ENCODE results near the gene PROX2.

The PROX2 gene
- total RNA-seq = 0 to 0.19 (median 0.09) reads per million in 4 experiments

- peak; percentile 11 for DNase-seq
Measured at GRCh38 chr14:74875941-74876913, at the start of gene PROX2. TSS of gene PROX2 (minus strand) at chr14:74876145. CDS start at chr14:74863834, 12,311 bp downstream.

GRCh38 chr14:74924061-74924460 lies 48.1 kb upstream of the PROX2 start:
- no peak for DNase-seq

- peak; percentile 57 for DNase-seq
Measured at GRCh38 chr14:74922752-74923401, 46.9 kb upstream of the PROX2 start, which contains the start of gene RPS6KL1. TSS of gene RPS6KL1 (minus strand) at chr14:74923260. CDS start at chr14:74921541, 1,719 bp downstream.

GRCh38 chr14:74921987-74922751 lies 46.2 kb upstream of the PROX2 start:
- DNase-seq = no peak

- no peak for DNase-seq
Measured at GRCh38 chr14:74921053-74921620, 45.2 kb upstream of the PROX2 start.

- no peak for DNase-seq
Measured at GRCh38 chr14:74920281-74920680, 44.3 kb upstream of the PROX2 start.

- DNase-seq = no peak
Measured at GRCh38 chr14:74919421-74920165, 43.6 kb upstream of the PROX2 start.

GRCh38 chr14:74918380-74918779 lies 42.4 kb upstream of the PROX2 start:
- no peak for DNase-seq

- DNase-seq = no peak
Measured at GRCh38 chr14:74917646-74918081, 41.7 kb upstream of the PROX2 start.

- DNase-seq = no peak
Measured at GRCh38 chr14:74917178-74917543, 41.2 kb upstream of the PROX2 start.

- no peak for DNase-seq
Measured at GRCh38 chr14:74915826-74916225, 39.9 kb upstream of the PROX2 start.

GRCh38 chr14:74915426-74915825 lies 39.5 kb upstream of the PROX2 start:
- DNase-seq = no peak

- no peak for DNase-seq
Measured at GRCh38 chr14:74913986-74914573, 38.1 kb upstream of the PROX2 start.

GRCh38 chr14:74913393-74913910 lies 37.5 kb upstream of the PROX2 start:
- no peak for DNase-seq

GRCh38 chr14:74912801-74913200 lies 36.9 kb upstream of the PROX2 start:
- no peak for DNase-seq

GRCh38 chr14:74912111-74912510 lies 36.2 kb upstream of the PROX2 start:
- no peak for DNase-seq

GRCh38 chr14:74911704-74912103 lies 35.8 kb upstream of the PROX2 start:
- no peak for DNase-seq

GRCh38 chr14:74911221-74911620 lies 35.3 kb upstream of the PROX2 start:
- no peak for DNase-seq

GRCh38 chr14:74910556-74910955 lies 34.6 kb upstream of the PROX2 start:
- no peak for DNase-seq

- DNase-seq = no peak
Measured at GRCh38 chr14:74909911-74910310, 34.0 kb upstream of the PROX2 start.

- no peak for DNase-seq
Measured at GRCh38 chr14:74909501-74909900, 33.6 kb upstream of the PROX2 start.

Data from effector CD8-positive, alpha-beta T cell (primary cell).